ENCODE measurements around the gene PBRM1. TPM values are rescaled to one million over a fixed set of nuclear protein-coding genes. Genes with fewer than 3 reads are reported as not detected.

The PBRM1 gene
- total RNA-seq, 1 experiment from 2014 or later, result 74.2 TPM

DNA sequence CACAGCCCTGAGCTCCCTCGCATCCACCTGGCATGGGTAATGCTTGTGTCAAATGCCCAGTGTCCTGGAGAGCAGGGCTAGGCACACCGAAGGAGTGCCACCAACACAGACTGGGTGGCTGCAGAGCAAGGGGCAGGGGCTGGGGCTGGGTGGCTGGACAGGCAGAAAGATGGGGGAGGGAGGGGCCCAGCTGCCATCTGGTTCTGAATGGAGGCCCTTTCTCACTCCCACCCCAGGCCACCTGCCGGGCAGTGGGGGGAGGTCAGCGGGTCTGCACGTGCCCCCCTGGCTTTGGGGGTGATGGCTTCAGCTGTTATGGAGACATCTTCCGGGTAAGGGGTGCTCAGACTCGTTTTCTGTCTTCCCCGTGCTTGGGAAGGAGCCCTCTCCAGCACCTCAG is 173.6 kb downstream of the PBRM1 start:
- Histone ChIP-seq H3K56ac (ENCODE audit: insufficient read length, low read depth, low read length) (no peak overlapping the region), H3K4ac (ENCODE audit: low read depth, low read length) (no peak overlapping the region), H2BK5ac (ENCODE audit: insufficient read length, low read length) (no peak overlapping the region), H3K9me3 (ENCODE audit: control insufficient read depth, low read depth, low read length) (no peaks in the 10 kb centered on the region), H4K5ac (ENCODE audit: insufficient read length, low read depth, low read length) (no peak overlapping the region), H2AK5ac (ENCODE audit: insufficient read length, low read length) (no peak overlapping the region), H3K4me2 (ENCODE audit: insufficient read depth, insufficient read length, low read length) (no peak overlapping the region), H3K79me1 (ENCODE audit: insufficient read depth, low read depth, low read length, poor library complexity, severe bottlenecking) (no peaks in the 10 kb centered on the region), H3K23ac (ENCODE audit: insufficient read length, low read depth, low read length) (no peak overlapping the region), H4K20me1 (ENCODE audit: control insufficient read depth, insufficient read depth, insufficient read length) (peaks cover 3% of the 10 kb centered on the region), H3K9ac (ENCODE audit: extremely low read depth, insufficient read length, low read length) (no peak overlapping the region), H3K18ac (ENCODE audit: insufficient read length, low read depth, low read length) (no peak overlapping the region), H3K27ac (ENCODE audit: insufficient read length, low read depth, low read length) (no peak overlapping the region), H3K27me3 (ENCODE audit: insufficient read depth, low read length) (no peaks in the 10 kb centered on the region), H2BK20ac (ENCODE audit: low read depth, low read length, poor library complexity, severe bottlenecking) (no peak overlapping the region), H3K14ac (ENCODE audit: insufficient read depth, low read length) (peak overlapping the region; percentile 6; the same call in 1 of the 2 replicates), H2BK15ac (ENCODE audit: low read depth, low read length) (no peak overlapping the region), H3T11ph (ENCODE audit: low read length) (no peak overlapping the region), H2AFZ (ENCODE audit: low read length) (no peak overlapping the region), H4K91ac (ENCODE audit: insufficient read length, low read depth, low read length) (no peak overlapping the region), H2BK120ac (ENCODE audit: low read depth, low read length, poor library complexity, severe bottlenecking) (no peak overlapping the region), H3K23me2 (ENCODE audit: insufficient read length, low read depth, low read length, poor library complexity, severe bottlenecking) (no peaks in the 10 kb centered on the region), H4K8ac (replicated peaks; ENCODE audit: insufficient read length, low read depth, low read length) (no peak overlapping the region), H3K79me2 (ENCODE audit: insufficient read depth, low read length) (no peaks in the 10 kb centered on the region), H3K4me1 (ENCODE audit: insufficient read depth, low read length) (no peaks in the 10 kb centered on the region), H2BK12ac (ENCODE audit: insufficient read length, low read depth, low read length) (no peak overlapping the region)
- Mint-ChIP-seq H3K9me3 (no peaks in the 10 kb centered on the region; a peak in 1 of 5 replicates), H3K36me3 (ENCODE audit: insufficient read depth in 1 of 3, low read depth in 3 of 3) (no peaks in the 10 kb centered on the region; a peak in 1 of 7 replicates), H3K27ac (no peak overlapping the region), H3K4me1 (peaks cover 6 to 7% of the 10 kb centered on the region in 2 experiments), H3K27me3 (ENCODE audit: low read depth) (peaks cover 2% of the 10 kb centered on the region), H3K4me3 (no peak overlapping the region)
- DNase-seq, result no peak
- no peak for TF ChIP-seq CTCF (conservative IDR thresholded peaks at IDR 0.05)
- no CpG with 5 or more reads among the region's 8 CpGs for WGBS (ENCODE audit: extremely low coverage, insufficient read length, low lambda C conversion rate)

Data from H9 (cell line).